LNCAP (cell line): ENCODE data around the gene HIGD1A.

Source experiments
- CTCF ChIP-seq: fragments of 450-650 bp; IDR thresholded peaks from 2 replicates; pipeline ENCODE4 v1.5.1; 2017; ENCODE audit warnings: mild to moderate bottlenecking

Gene HIGD1A

DNA sequence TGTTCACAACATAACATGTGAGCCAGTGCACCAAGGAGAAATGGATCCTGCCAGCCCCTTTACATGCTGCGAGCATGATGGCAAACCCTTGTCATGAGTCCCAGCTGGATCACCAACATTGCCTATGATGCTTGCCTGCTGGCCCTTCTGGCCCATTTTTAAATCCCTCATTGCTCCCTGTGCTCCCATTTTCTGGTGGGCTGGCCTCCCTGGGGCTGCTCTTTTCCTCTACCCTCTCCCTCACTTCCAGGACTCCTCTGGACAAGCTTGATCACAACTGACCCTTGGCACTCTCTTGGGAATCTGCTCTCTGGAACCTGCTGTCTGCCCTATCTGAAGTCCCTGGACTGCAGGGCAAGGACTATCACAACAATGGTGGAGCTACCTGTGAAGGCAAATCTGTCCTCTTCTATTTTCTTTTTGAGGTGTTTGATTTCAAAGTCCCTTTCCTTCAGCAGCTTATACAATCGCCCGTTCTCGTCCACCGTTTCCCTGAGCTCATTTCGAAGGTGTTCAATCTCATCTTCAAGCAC is 47.5 kb downstream of the HIGD1A start:
- no peak for TF ChIP-seq CTCF

GRCh38 chr3:42755681-42756578 is 48.4 kb downstream of the HIGD1A start:
- no peak; the same call in 1 of the 2 replicates for TF ChIP-seq CTCF

- TF ChIP-seq CTCF: no peak
Measured at GRCh38 chr3:42753757-42754156, 50.5 kb downstream of the HIGD1A start.

GRCh38 chr3:42752961-42753360 is 51.3 kb downstream of the HIGD1A start:
- no peak for TF ChIP-seq CTCF

DNA sequence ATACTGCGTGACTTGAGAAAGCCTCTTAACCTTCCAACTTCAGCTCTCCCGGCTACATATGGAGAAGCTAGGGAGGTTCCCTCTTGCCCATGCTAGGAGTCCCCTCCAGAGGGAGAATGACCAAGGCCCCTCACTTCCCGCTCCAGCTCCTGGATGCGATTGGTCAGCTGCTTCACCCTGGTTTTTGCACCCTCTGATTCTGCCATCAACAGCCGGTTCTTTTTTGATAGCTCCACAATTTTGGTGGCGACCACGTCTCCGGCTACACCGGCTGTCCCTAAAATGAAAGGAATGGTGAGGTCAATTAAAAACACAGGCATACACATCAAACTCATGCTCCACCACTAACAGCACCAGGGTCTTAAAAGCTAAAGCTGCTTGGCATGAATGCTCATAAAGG is 51.8 kb downstream of the HIGD1A start:
- TF ChIP-seq CTCF: no peak

DNA sequence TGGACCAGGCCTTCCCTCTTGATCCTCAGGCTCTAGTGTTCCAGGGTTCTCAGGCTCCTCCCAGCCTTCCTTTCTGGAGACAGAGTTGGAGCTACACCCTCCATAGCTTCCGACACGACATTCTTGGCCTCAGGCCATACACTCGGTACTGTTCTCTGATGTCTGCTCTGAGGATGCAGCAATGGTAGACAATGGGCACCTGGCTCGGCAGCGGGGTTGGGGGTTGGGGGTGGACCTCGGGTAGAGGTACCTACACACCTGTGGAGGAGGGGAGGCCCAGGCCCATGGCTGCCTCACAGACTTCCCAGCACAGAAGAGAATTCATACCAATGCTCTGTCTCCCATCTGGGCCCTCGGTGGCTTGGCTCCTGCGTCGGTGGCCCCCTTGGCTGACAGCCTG is 52.7 kb downstream of the HIGD1A start:
- no peak for TF ChIP-seq CTCF

DNA sequence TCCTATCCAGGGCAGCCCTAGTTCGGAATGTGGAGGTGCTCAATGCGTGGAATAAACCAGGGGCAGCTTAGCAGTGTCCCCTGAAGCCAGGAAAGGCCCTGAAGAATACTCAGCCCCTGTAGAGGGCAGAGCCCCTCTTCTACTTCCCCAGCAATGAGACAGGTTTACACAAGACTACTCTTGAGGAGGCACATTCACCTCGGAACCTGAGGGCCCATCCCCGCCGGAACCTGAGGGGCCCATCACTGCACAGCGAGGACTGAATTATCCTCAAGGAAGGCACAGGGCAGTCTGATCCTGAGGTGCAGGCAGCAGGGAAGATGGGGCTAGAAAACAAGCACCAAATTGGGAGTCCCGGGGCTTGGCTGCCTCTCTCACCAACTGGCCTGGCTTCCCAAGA is 53.5 kb downstream of the HIGD1A start:
- no peak for TF ChIP-seq CTCF
